ENCODE results near the gene TCERG1L.

TCERG1L gene

GRCh38 chr10:131123496-131123895 lies 188.0 kb downstream of the TCERG1L start:
- TF ChIP-seq POLR2AphosphoS5 (IDR thresholded peaks at IDR 0.05; ENCODE audit: low read depth, low read length) (no peak), FOXP2 (optimal IDR thresholded peaks at IDR 0.05; ENCODE audit: borderline replicate concordance, extremely low read depth, extremely low read length, insufficient read depth) (no peak), REST (IDR thresholded peaks at IDR 0.05; ENCODE audit: insufficient read depth in 1 of 2, low read depth in 2 of 2, low read length in 2 of 2) (no peak), TAF1 (IDR thresholded peaks at IDR 0.05; ENCODE audit: borderline replicate concordance, insufficient read depth, low read length) (no peak), SIN3A (IDR thresholded peaks at IDR 0.05; ENCODE audit: borderline replicate concordance, insufficient read depth, low read length) (no peak)

GRCh38 chr10:131121511-131122035 lies 189.9 kb downstream of the TCERG1L start:
- no peak for TF ChIP-seq REST (IDR thresholded peaks at IDR 0.05; ENCODE audit: insufficient read depth in 1 of 2, low read depth in 2 of 2, low read length in 2 of 2)
- TF ChIP-seq POLR2AphosphoS5 (IDR thresholded peaks at IDR 0.05; ENCODE audit: low read depth, low read length): no peak
- no peak for TF ChIP-seq FOXP2 (optimal IDR thresholded peaks at IDR 0.05; ENCODE audit: borderline replicate concordance, extremely low read depth, extremely low read length, insufficient read depth)
- TF ChIP-seq TAF1 (IDR thresholded peaks at IDR 0.05; ENCODE audit: borderline replicate concordance, insufficient read depth, low read length): no peak
- TF ChIP-seq SIN3A (IDR thresholded peaks at IDR 0.05; ENCODE audit: borderline replicate concordance, insufficient read depth, low read length): no peak

GRCh38 chr10:131119626-131120355 lies 191.7 kb downstream of the TCERG1L start:
- TF ChIP-seq REST (IDR thresholded peaks at IDR 0.05; ENCODE audit: insufficient read depth in 1 of 2, low read depth in 2 of 2, low read length in 2 of 2) (no peak), TAF1 (IDR thresholded peaks at IDR 0.05; ENCODE audit: borderline replicate concordance, insufficient read depth, low read length) (no peak), SIN3A (IDR thresholded peaks at IDR 0.05; ENCODE audit: borderline replicate concordance, insufficient read depth, low read length) (no peak), POLR2AphosphoS5 (IDR thresholded peaks at IDR 0.05; ENCODE audit: low read depth, low read length) (no peak), FOXP2 (optimal IDR thresholded peaks at IDR 0.05; ENCODE audit: borderline replicate concordance, extremely low read depth, extremely low read length, insufficient read depth) (no peak)

- TF ChIP-seq SIN3A (IDR thresholded peaks at IDR 0.05; ENCODE audit: borderline replicate concordance, insufficient read depth, low read length): no peak
- no peak for TF ChIP-seq TAF1 (IDR thresholded peaks at IDR 0.05; ENCODE audit: borderline replicate concordance, insufficient read depth, low read length)
- TF ChIP-seq FOXP2 (optimal IDR thresholded peaks at IDR 0.05; ENCODE audit: borderline replicate concordance, extremely low read depth, extremely low read length, insufficient read depth): no peak
- no peak for TF ChIP-seq REST (IDR thresholded peaks at IDR 0.05; ENCODE audit: insufficient read depth in 1 of 2, low read depth in 2 of 2, low read length in 2 of 2)
- no peak for TF ChIP-seq POLR2AphosphoS5 (IDR thresholded peaks at IDR 0.05; ENCODE audit: low read depth, low read length)
Observed at GRCh38 chr10:131117416-131118212, 193.9 kb downstream of the TCERG1L start.
